Liver (tissue), 3 donors: ENCODE data around the gene PRPF31.

Experiments used
- CTCF ChIP-seq: fragments of 150-350 bp; IDR thresholded peaks from 2 replicates; pipeline ENCODE4 v1.5.1; 2017; ENCODE audit warnings: improper control_type of control experiment, low read depth, low read length; ENCODE audit not compliant: missing input control
- EGR1 ChIP-seq, 2 donors: IDR thresholded peaks; 2 replicates each; pipeline ENCODE4 v1.6.1; 2016 to 2018; ENCODE audit warnings: antibody characterized with exemption in 2 of 2, low read depth in 2 of 2
- RAD21 ChIP-seq, 2 donors: IDR thresholded peaks; 2 replicates each; pipeline ENCODE4 v1.6.1; 2016; ENCODE audit warnings: antibody characterized with exemption in 2 of 2, mild to moderate bottlenecking in 2 of 2
- REST ChIP-seq: IDR thresholded peaks from 2 replicates; pipeline ENCODE4 v1.6.1; 2016; ENCODE audit warnings: antibody characterized with exemption, mild to moderate bottlenecking
- SP1 ChIP-seq: IDR thresholded peaks from 2 replicates; pipeline ENCODE4 v1.6.1; 2018; ENCODE audit warnings: antibody characterized with exemption, mild to moderate bottlenecking
- YY1 ChIP-seq: IDR thresholded peaks from 2 replicates; pipeline ENCODE4 v1.6.1; 2016; ENCODE audit warnings: antibody characterized with exemption, mild to moderate bottlenecking
- TF ChIP-seq, protein P1 (sequence below): IDR thresholded peaks from 2 replicates; pipeline ENCODE4 v1.6.1; 2016; ENCODE audit warnings: antibody characterized with exemption
- donor health status: healthy.
- donor health status: healthy.

DNA sequence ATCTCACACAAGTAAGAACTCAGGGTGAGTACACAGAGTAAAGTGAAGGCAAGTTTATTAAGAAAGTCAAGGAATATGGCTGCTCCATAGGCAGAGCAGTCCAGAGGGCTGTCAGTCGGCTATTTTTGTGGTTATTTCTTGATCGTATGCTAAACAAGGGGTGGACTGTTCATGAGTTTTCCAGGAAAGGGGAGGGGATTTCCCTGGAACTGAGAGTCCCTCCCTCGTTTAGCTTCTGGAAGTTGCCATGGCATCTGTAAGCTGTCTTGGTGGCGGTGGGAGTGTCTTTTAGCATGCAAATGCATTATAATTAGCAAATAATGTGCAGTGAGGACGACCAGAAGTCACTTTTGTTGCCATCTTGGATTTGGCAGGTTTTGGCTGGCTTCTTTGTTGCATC, 46.1 kb upstream of the PRPF31 start:
- TF ChIP-seq CTCF (no peak), SP1 (no peak), RAD21 (IDR thresholded peaks at IDR 0.05) (no peak), EGR1 (IDR thresholded peaks at IDR 0.05; ENCODE audit: low read depth in 2 of 2) (no peak), REST (no peak), YY1 (no peak)
- TF ChIP-seq, protein P1, sequence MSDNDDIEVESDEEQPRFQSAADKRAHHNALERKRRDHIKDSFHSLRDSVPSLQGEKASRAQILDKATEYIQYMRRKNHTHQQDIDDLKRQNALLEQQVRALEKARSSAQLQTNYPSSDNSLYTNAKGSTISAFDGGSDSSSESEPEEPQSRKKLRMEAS, result no peak
